BLaER1 treated with 17β-estradiol and CSF1 and Interleukin-3, amounts not matched to agents 10 nM and 100 nM (cell line): ENCODE measurements around the gene CLEC3B.
A peak's percentile ranks its signal among the peaks of the same experiment; 100 is the strongest.

Experiments
- H3K27ac ChIP-seq, 11 experiments: shearing (Covaris generic); formaldehyde crosslinking; 2 replicates each; pipeline ENCODE4 v1.8.1; 2022
- H3K27me3 ChIP-seq, 11 experiments: shearing (Covaris generic); formaldehyde crosslinking; 2 replicates each; pipeline ENCODE4 v1.8.1; 2022
- H3K36me3 ChIP-seq, 11 experiments: shearing (Covaris generic); formaldehyde crosslinking; 2 replicates each; pipeline ENCODE4 v1.8.1; 2022
- H3K4me1 ChIP-seq, 10 experiments: shearing (Covaris generic); formaldehyde crosslinking; 2 replicates each; pipeline ENCODE4 v1.8.1; 2022
- H3K4me2 ChIP-seq, 11 experiments: shearing (Covaris generic); formaldehyde crosslinking; 2 replicates each; pipeline ENCODE4 v1.8.1; 2022
- H3K4me3 ChIP-seq, 10 experiments: shearing (Covaris generic); formaldehyde crosslinking; 2 replicates each; pipeline ENCODE4 v1.8.1; 2022
- H3K9ac ChIP-seq, 11 experiments: shearing (Covaris generic); formaldehyde crosslinking; 2 replicates each; pipeline ENCODE4 v1.8.1; 2022
- H3K9me3 ChIP-seq, 11 experiments: shearing (Covaris generic); formaldehyde crosslinking; replicated peaks in 1 of 11; 2 replicates each; pipeline ENCODE4 v1.8.1; 2022
- H4K20me1 ChIP-seq, 11 experiments: shearing (Covaris generic); formaldehyde crosslinking; 2 replicates each; pipeline ENCODE4 v1.8.1; 2022
- Cebpa-rat ChIP-seq, 11 experiments: shearing (Covaris generic); IDR thresholded peaks; 2 replicates each; pipeline ENCODE4 v1.8.1; 2022

Gene CLEC3B

GRCh38 chr3:45060165-45060892 is 34.2 kb downstream of the CLEC3B start:
- Histone ChIP-seq H3K9me3 (no peaks in the 10 kb centered on the region), H3K36me3 (no peaks in the 10 kb centered on the region), H3K4me3 (no peak overlapping the region), H3K4me2 (peak overlapping the region in 2 of 11 experiments; percentile 70 to 86; a peak in 3 of 22 replicates), H3K27me3 (no peaks in the 10 kb centered on the region), H4K20me1 (no peaks in the 10 kb centered on the region), H3K4me1 (peaks cover 0 to 96% (median 16%) of the 10 kb centered on the region in 10 experiments; a peak in 13 of 20 replicates), H3K27ac (peak overlapping the region in 3 of 11 experiments; percentile 20 to 40 (median 29); a peak in 3 of 22 replicates), H3K9ac (no peak overlapping the region)
- no peak for TF ChIP-seq Cebpa-rat (IDR thresholded peaks at IDR 0.05)

- no peak overlapping the region for H3K4me3 ChIP-seq
- H3K27ac ChIP-seq, result peak overlapping the region in 3 of 11 experiments; percentile 79 to 95 (median 91); a peak in 6 of 22 replicates
- H3K4me1 ChIP-seq, result peaks cover 0 to 96% (median 10%) of the 10 kb centered on the region in 10 experiments; a peak in 10 of 20 replicates
- H3K9me3 ChIP-seq, result no peaks in the 10 kb centered on the region
- peak overlapping the region in 3 of 11 experiments; percentile 78 to 86 (median 83); a peak in 5 of 22 replicates for H3K4me2 ChIP-seq
- no peaks in the 10 kb centered on the region for H3K27me3 ChIP-seq
- TF ChIP-seq Cebpa-rat (IDR thresholded peaks at IDR 0.05), result no peak
- no peaks in the 10 kb centered on the region for H4K20me1 ChIP-seq
- peak overlapping the region in 3 of 11 experiments; percentile 30 to 72 (median 70); a peak in 3 of 22 replicates for H3K9ac ChIP-seq
- no peaks in the 10 kb centered on the region for H3K36me3 ChIP-seq
Measured at GRCh38 chr3:45062697-45063070, 36.6 kb downstream of the CLEC3B start.

- Histone ChIP-seq H3K27me3 (no peaks in the 10 kb centered on the region), H3K4me1 (peaks cover 0 to 79% (median 10%) of the 10 kb centered on the region in 10 experiments; a peak in 10 of 20 replicates), H3K4me3 (peak overlapping the region in 3 of 10 experiments; percentile 3 to 28 (median 14); a peak in 2 of 20 replicates), H3K4me2 (peak overlapping the region in 6 of 11 experiments; percentile 17 to 86 (median 72); a peak in 11 of 22 replicates), H3K9ac (peak overlapping the region in 4 of 11 experiments; percentile 23 to 77 (median 68); a peak in 7 of 22 replicates), H3K27ac (peak overlapping the region in 4 of 11 experiments; percentile 68 to 95 (median 92); a peak in 8 of 22 replicates), H3K36me3 (no peaks in the 10 kb centered on the region), H4K20me1 (no peaks in the 10 kb centered on the region), H3K9me3 (no peaks in the 10 kb centered on the region)
- no peak for TF ChIP-seq Cebpa-rat (IDR thresholded peaks at IDR 0.05)
Measured at GRCh38 chr3:45064512-45065372, 38.6 kb downstream of the CLEC3B start.

GRCh38 chr3:45065373-45065720 is 39.2 kb downstream of the CLEC3B start:
- H3K4me3 ChIP-seq, result no peak overlapping the region
- H4K20me1 ChIP-seq, result no peaks in the 10 kb centered on the region
- TF ChIP-seq Cebpa-rat (IDR thresholded peaks at IDR 0.05), result no peak
- peak overlapping the region in 3 of 11 experiments; percentile 61 to 74 (median 72); a peak in 7 of 22 replicates for H3K9ac ChIP-seq
- no peaks in the 10 kb centered on the region for H3K36me3 ChIP-seq
- H3K27ac ChIP-seq, result peak overlapping the region in 4 of 11 experiments; percentile 68 to 95 (median 92); a peak in 8 of 22 replicates
- H3K27me3 ChIP-seq, result no peaks in the 10 kb centered on the region
- H3K4me1 ChIP-seq, result peaks cover 0 to 75% (median 10%) of the 10 kb centered on the region in 10 experiments; a peak in 10 of 20 replicates
- no peaks in the 10 kb centered on the region for H3K9me3 ChIP-seq
- H3K4me2 ChIP-seq, result peak overlapping the region in 5 of 11 experiments; percentile 56 to 86 (median 78); a peak in 9 of 22 replicates

GRCh38 chr3:45066109-45066801 is 40.2 kb downstream of the CLEC3B start:
- Histone ChIP-seq H3K27me3 (no peaks in the 10 kb centered on the region), H3K9ac (no peak overlapping the region; a peak in 1 of 22 replicates), H3K9me3 (0 out of 22 replicates have a peak, but pooled peaks cover 0 to 5% (median 0%) of the 10 kb centered on the region in 11 experiments), H3K36me3 (no peaks in the 10 kb centered on the region), H3K4me3 (no peak overlapping the region), H3K27ac (peak overlapping the region in 3 of 11 experiments; percentile 91 to 95 (median 94); a peak in 7 of 22 replicates), H3K4me2 (peak overlapping the region in 4 of 11 experiments; percentile 10 to 86 (median 80); a peak in 8 of 22 replicates), H4K20me1 (no peaks in the 10 kb centered on the region), H3K4me1 (peaks cover 0 to 66% (median 10%) of the 10 kb centered on the region in 10 experiments; a peak in 10 of 20 replicates)
- no peak for TF ChIP-seq Cebpa-rat (IDR thresholded peaks at IDR 0.05)

GRCh38 chr3:45067486-45067885 is 41.4 kb downstream of the CLEC3B start:
- Histone ChIP-seq H3K9ac (no peak overlapping the region), H3K36me3 (no peaks in the 10 kb centered on the region), H3K27ac (peak overlapping the region in 2 of 11 experiments; percentile 91 to 95; a peak in 1 of 22 replicates), H3K4me2 (peak overlapping the region in 3 of 11 experiments; percentile 78 to 86 (median 83); a peak in 4 of 22 replicates), H3K4me1 (peaks cover 0 to 53% (median 10%) of the 10 kb centered on the region in 10 experiments; a peak in 10 of 20 replicates), H3K4me3 (no peak overlapping the region), H3K27me3 (no peaks in the 10 kb centered on the region), H4K20me1 (no peaks in the 10 kb centered on the region), H3K9me3 (0 out of 22 replicates have a peak, but pooled peaks cover 0 to 7% (median 0%) of the 10 kb centered on the region in 11 experiments)
- TF ChIP-seq Cebpa-rat (IDR thresholded peaks at IDR 0.05), result no peak

- Histone ChIP-seq H3K27ac (no peak overlapping the region), H3K4me2 (no peak overlapping the region), H3K9me3 (peaks cover 0 to 7% (median 0%) of the 10 kb centered on the region in 11 experiments; a peak in 1 of 22 replicates), H3K36me3 (no peaks in the 10 kb centered on the region), H3K9ac (no peak overlapping the region), H3K27me3 (no peaks in the 10 kb centered on the region), H4K20me1 (no peaks in the 10 kb centered on the region), H3K4me1 (peaks cover 0 to 49% (median 10%) of the 10 kb centered on the region in 10 experiments; a peak in 10 of 20 replicates), H3K4me3 (no peak overlapping the region)
- TF ChIP-seq Cebpa-rat (IDR thresholded peaks at IDR 0.05), result no peak
Measured at GRCh38 chr3:45067941-45068340, 41.8 kb downstream of the CLEC3B start.

GRCh38 chr3:45071075-45071474 is 45.0 kb downstream of the CLEC3B start:
- Histone ChIP-seq H3K27ac (no peak overlapping the region), H3K9ac (no peak overlapping the region), H3K36me3 (no peaks in the 10 kb centered on the region), H3K4me2 (no peak overlapping the region), H3K4me3 (no peak overlapping the region), H4K20me1 (no peaks in the 10 kb centered on the region), H3K4me1 (peaks cover 0 to 42% (median 5%) of the 10 kb centered on the region in 10 experiments; a peak in 9 of 20 replicates), H3K27me3 (no peaks in the 10 kb centered on the region), H3K9me3 (peaks cover 0 to 12% (median 0%) of the 10 kb centered on the region in 11 experiments; a peak in 2 of 22 replicates)
- TF ChIP-seq Cebpa-rat (IDR thresholded peaks at IDR 0.05), result no peak
